Bronchial epithelial cell (primary cell): ENCODE measurements around the gene HOXA1. TPM values are rescaled to one million over a fixed set of nuclear protein-coding genes. Genes with fewer than 3 reads are reported as not detected.

Source experiments
- DNase-seq: peaks from one replicate; pipeline ENCODE4 v3.0.0-alpha.2; 2010; ENCODE audit warnings: low read depth
- FAIRE-seq: peaks from 2 replicates; lab custom pipeline; 2011; peaks lifted over from hg19 to GRCh38; lab: Jason Lieb, UNC
- H3K27me3 ChIP-seq: 2 replicates; pipeline ENCODE4 v1.5.1; 2011; ENCODE audit warnings: low read length; ENCODE audit not compliant: control insufficient read depth, insufficient read depth
- H3K36me3 ChIP-seq: 2 replicates; pipeline ENCODE4 v1.5.1; 2011; ENCODE audit warnings: low read length; ENCODE audit not compliant: control insufficient read depth, insufficient read depth
- H3K4me3 ChIP-seq: 2 replicates; pipeline ENCODE4 v1.5.1; 2011; ENCODE audit warnings: mild to moderate bottlenecking, low read depth, low read length, control low read depth
- total RNA-seq: library from RNA; depleted of rRNA; stranded (reverse); fragments of >200 nt; gene quantifications from 2 replicates; pipeline ENCODE4 v1.2.1, GENCODE V29; 2014
- TF ChIP-seq, protein P1 (sequence below): IDR thresholded peaks from 2 replicates; pipeline ENCODE4 v1.5.1; 2011; ENCODE audit warnings: mild to moderate bottlenecking, moderate library complexity, low read length, control low read depth, inconsistent platforms; ENCODE audit not compliant: insufficient read depth, severe bottlenecking

The HOXA1 gene
- total RNA-seq, 1 donor from 2014 or later, result 0.26 TPM

GRCh38 chr7:27142580-27143022, 46.8 kb upstream of the HOXA1 start:
- no peak overlapping the region for H3K4me3 ChIP-seq
- H3K27me3 ChIP-seq, result peaks cover 87% of the 10 kb centered on the region
- FAIRE-seq (no peak), DNase-seq (no peak)
- no peaks in the 10 kb centered on the region for H3K36me3 ChIP-seq
- TF ChIP-seq, protein P1, sequence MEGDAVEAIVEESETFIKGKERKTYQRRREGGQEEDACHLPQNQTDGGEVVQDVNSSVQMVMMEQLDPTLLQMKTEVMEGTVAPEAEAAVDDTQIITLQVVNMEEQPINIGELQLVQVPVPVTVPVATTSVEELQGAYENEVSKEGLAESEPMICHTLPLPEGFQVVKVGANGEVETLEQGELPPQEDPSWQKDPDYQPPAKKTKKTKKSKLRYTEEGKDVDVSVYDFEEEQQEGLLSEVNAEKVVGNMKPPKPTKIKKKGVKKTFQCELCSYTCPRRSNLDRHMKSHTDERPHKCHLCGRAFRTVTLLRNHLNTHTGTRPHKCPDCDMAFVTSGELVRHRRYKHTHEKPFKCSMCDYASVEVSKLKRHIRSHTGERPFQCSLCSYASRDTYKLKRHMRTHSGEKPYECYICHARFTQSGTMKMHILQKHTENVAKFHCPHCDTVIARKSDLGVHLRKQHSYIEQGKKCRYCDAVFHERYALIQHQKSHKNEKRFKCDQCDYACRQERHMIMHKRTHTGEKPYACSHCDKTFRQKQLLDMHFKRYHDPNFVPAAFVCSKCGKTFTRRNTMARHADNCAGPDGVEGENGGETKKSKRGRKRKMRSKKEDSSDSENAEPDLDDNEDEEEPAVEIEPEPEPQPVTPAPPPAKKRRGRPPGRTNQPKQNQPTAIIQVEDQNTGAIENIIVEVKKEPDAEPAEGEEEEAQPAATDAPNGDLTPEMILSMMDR, result no peak

GRCh38 chr7:27141923-27142579, 46.3 kb upstream of the HOXA1 start:
- Histone ChIP-seq H3K27me3 (peaks cover 85% of the 10 kb centered on the region), H3K36me3 (no peaks in the 10 kb centered on the region), H3K4me3 (no peak overlapping the region)
- DNase-seq (no peak), FAIRE-seq (no peak)
- TF ChIP-seq, protein P1, result no peak

DNA sequence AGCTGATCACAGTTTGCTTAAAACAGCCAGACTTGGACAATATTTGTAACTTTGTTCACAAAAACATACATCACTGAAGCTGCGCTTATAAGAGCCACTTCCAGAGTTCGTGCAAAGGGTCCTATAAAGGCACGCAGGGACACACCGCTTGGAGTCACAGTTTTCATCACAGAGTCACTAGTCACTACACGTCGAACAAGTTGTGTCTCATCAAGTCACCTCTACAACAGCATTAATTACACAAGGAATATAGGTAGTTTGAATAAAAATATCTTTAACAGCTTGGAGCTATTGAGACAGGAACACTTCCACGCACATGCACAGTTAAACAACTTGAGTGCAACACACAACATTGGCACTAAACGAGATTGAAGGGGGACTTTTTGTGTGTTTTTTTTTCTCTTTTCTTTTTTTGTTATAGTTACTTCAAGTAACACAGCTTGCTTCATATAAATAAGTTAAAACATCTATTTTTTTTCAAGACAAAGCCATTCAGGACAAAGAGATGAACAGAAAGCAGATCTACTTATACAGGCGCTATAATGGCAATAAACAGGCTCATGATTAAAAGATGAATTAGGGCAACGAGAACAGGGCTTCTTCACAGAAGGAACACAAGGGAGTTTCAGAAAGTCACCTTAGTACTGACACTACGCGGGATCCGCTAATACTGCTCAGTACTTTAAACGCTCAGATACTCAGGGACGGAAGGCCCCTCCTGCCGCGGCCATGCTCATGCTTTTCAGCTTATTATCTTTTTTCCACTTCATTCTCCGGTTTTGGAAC, 45.5 kb upstream of the HOXA1 start:
- TF ChIP-seq, protein P1, result no peak
- FAIRE-seq (no peak), DNase-seq (no peak)
- Histone ChIP-seq H3K27me3 (peaks cover 82% of the 10 kb centered on the region), H3K4me3 (no peak overlapping the region), H3K36me3 (no peaks in the 10 kb centered on the region)

DNA sequence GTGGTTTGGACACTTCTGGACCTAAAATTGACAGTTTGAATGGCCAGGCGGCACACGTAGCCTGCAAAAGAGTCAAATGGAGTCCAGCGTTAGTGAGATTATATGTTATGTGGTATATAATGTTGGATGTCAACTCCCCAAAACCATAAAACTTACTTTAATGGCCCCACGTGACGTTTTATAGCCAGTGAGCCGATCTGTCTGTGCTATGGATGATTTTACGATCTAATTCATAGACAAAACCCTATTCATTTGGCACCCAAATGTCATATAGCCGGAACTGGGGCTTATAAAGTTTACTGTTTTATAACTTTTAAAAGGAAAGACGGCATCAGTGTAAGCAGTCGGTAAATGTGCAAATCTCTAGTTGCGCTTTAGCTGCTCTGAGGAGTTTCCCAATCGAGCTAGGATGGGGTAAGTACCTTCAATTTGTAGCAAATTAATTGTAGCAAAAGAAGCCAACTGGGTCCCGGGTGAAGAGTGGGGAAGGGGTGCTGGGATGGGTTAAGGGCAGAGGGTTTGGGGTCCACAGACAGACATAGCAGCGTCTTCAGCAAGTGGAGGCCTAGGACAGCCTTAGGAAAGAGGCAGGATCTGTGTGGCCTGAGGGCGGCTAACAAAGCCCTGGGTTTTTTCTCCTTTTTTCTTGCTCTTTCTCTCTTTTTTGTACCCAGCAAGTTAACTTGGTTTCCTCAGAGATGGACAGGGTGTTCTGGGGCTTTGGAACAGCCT, 44.5 kb upstream of the HOXA1 start:
- FAIRE-seq (no peak), DNase-seq (no peak)
- no peak overlapping the region for H3K4me3 ChIP-seq
- peaks cover 81% of the 10 kb centered on the region for H3K27me3 ChIP-seq
- H3K36me3 ChIP-seq, result no peaks in the 10 kb centered on the region
- TF ChIP-seq, protein P1, result no peak

GRCh38 chr7:27139334-27140125, 43.7 kb upstream of the HOXA1 start:
- TF ChIP-seq, protein P1, result no peak
- Histone ChIP-seq H3K36me3 (no peaks in the 10 kb centered on the region), H3K27me3 (peaks cover 78% of the 10 kb centered on the region), H3K4me3 (no peak overlapping the region)
- DNase-seq (no peak), FAIRE-seq (no peak)
